ENCODE measurements around the gene TNS1.

The TNS1 gene

DNA sequence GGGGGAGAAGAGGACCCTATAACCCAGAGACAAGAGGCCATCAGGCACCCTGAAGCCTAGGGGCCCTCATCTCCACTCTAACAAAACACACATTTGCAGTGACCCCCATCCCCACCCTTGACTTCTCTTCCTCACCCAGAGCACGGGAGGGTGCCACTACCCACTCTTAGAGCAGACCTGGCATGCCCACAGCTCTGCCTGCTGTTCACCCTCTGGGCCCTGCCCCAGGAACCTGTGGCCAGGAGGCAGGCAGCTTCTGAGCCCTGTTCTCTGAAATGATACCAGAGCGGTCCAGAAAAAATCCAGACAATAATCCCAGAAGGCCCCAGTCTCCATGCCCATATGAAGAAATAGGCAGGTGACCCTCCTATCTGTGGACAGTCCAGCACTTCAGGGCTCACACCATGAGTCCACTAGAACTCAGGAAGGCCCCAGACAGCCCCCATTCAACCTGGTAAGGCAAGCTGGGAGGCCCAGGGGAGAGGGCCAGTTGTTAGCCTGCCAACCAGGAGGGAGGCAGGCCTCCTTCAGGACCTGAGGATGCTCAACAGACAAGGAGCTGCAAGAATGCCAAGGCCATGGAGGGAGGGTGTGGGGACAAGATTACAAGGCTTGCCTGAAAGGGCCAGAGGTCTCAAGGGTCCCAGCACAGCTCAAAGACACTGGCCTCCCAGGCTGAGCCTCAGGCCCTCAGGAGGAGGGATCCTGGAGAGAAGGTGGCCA is 75.0 kb downstream of the TNS1 start:
- DNase-seq, result no peak

DNA sequence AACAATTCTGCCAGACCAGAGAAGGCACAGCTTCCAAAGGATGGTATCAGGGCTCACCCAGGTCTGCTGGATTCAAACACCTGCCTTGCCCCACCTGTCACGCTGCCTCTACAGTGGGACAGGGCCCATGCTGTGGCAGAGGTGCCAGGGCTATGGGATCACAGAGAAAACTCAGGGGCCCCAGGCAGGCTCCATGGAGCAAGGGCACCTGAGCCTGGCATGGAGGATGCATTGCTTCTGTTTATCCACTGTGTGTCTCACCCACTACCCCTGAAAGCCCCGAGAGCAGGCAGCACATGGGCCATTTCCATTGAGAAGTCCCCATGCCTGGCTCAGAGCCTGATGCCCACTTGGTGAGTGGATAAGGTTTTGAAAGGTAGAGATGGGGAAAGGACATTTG is 76.0 kb downstream of the TNS1 start:
- DNase-seq, result no peak

DNA sequence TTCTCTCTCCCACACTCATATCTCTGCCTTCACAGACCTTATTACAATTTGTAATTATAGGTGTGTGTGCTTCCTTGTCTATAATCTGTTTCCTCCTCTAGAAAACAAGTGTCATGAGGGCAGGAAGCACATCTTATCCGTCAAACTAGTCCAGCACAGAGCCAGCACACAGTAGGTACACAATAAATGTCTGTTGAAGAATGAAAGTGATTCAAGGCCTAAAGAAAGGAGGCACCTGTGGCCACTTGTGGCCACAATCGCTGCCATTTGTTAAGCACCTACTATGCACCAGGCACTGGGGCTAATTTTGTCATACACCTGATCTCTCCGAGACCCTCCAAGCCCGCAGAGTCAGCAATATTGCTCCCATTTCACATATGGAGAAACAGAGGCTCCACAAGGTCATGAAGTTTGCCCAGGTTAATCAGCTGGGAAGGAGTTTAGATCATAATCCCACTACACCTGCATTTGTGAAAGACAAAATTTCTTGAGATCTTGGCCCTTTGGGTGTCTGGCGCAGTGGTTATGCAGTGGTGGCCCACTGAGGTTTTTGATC is 78.4 kb downstream of the TNS1 start:
- DNase-seq, result no peak

DNA sequence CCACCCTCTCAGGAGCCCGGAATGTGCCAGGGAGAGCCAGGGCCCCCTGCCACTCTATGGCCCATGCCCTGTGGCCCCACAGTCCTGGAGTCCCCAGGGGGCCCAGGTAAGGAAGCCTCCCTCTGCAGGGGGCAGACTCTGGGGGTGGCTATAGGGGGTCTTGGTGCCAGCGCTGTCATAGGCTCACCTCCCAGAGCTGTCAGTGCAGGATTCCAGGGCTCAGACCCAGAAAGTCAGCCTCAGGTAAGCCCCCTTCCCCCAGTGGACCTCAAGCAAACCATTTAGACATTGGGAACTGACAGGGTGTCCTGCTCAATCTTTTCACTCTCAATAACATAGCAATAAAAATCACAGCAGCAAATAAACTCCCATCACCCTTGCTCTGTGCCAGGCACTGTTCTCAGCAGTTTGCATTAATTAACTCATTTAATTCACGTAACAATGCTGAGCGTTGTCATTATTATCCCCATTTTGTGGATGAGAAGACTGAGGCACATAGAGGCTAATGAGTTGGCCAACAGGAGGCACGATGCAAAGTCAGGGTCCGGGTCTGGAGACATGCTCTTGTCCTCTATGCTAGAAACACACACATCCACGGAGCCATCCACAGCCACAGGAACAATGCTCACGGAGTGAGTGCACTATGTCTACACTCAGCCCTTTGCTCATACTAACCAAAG is 79.6 kb downstream of the TNS1 start:
- DNase-seq, result no peak

DNA sequence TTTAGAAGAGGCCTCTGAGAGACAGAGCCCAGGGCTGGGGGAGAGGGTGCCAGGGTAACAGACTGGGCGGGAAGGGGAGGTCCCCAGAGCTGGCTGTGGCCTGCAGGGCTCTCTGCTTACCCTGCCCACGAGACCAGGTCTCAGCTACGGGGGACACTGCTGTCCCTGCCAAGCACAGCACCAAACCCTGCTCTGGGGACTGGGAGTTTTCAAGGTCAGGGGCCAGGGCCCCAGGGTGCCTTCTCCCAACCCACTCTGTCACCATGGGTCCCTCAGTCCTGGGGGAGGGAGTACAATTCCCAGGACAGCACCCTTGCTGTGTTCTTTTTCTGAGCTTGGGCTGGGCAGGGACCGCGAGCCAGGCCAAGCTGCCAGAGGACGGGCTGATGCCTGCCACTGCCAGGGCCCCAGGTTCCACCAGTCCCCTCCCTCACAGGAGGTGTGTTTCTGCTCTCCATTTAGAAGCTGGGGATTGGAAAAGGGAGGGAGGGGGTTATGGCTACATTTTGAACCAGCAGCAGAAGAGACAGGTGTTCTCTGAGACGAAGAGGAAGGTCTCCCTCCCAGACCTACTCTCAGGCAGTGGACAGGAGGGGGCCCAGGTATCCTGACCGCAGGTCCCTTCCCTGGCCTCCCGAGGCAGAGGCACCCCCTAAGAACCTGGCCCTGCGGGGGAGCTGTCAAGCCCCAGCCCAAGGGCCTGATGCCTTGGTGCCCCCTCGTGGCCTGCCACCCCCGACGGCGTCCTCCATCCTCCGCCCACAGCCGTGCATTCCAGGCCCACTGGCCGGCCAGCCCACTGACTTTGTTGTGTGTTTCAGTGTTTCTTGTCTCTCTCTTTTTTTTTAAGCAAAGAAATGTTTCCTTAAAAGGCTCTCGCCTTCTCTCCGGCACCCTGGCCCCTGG is 80.4 kb downstream of the TNS1 start:
- no peak for DNase-seq

DNA sequence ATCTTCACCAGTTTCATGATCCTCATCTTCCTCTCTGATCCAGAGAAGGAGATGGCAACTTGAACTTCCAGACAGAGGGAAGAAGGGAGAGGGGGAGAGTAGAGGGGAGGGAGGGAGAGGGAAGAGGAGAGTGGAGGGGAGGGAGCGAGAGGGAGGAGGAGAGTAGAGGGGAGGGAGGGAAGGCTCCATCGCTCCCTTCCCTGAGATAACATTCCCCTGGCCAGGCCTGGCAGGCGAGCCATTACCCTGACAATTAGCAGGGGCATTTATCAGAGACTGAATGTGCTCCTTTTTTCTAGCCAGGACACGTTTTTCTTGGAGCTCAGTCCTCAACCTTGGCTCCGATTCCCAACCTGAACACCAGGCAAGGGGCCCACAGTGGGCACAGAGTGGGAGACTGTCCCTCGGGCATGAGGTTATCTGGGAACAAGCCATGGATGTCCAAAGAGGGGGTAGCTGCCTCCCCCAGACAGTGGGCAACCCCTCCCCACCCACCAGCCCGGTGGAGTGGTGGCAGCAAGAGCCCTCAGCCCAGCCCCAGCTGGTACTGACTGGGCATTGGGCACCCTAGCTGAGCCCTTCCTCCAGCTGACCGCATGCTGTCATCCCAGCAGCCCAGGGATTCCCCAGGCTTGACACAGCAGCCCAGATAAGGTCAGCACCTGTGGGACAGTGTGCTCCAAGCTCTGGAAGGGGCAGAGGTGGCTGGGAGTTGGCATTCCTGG is 81.8 kb downstream of the TNS1 start:
- DNase-seq, result no peak

DNA sequence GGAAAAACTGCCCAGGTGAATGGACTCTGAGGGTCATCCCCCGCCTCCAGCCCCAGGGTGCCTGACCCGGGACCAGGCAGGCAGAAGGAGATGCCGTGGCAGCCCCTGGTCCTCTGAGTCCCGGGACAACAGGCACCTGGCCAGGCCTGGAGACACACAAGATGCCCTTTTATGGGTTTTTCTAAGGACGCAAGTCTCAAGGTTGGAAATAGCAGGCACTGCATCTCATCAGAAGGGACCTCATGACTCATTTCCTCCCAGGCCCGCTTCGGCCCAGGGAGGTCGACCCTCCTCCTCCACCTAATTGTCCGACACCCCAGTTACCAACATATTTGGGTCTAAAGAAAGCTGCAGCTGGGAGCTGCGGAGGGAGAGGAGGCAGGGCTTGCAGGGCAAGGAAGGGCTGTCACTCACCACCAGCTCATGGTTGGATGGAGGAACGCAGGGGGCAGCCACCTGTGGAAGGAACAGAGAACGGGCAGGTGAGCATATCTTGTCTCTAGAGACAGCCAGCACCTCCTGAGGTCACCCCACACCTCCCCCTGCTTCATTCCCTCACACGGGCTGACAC is 82.9 kb downstream of the TNS1 start:
- DNase-seq, result no peak

DNA sequence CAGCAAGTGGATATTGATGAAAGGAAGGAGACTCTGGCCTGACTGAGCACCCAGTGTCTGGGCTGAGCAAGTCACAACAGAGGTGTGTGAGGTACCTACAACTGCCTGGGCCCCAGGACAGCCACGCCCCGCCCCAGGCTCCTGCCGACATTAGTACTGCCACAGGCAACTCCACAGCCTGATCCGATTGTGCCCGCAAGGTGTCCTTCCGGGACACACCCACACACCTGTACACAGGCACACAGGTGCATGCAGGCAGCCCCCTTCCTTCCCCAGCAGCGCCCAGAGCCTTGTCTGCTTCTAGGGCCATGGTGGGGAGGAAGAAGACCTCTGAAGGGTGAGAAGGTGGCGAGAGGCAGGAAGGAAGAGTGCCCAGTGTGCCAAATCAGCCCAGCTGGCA is 83.6 kb downstream of the TNS1 start:
- no peak for DNase-seq

DNA sequence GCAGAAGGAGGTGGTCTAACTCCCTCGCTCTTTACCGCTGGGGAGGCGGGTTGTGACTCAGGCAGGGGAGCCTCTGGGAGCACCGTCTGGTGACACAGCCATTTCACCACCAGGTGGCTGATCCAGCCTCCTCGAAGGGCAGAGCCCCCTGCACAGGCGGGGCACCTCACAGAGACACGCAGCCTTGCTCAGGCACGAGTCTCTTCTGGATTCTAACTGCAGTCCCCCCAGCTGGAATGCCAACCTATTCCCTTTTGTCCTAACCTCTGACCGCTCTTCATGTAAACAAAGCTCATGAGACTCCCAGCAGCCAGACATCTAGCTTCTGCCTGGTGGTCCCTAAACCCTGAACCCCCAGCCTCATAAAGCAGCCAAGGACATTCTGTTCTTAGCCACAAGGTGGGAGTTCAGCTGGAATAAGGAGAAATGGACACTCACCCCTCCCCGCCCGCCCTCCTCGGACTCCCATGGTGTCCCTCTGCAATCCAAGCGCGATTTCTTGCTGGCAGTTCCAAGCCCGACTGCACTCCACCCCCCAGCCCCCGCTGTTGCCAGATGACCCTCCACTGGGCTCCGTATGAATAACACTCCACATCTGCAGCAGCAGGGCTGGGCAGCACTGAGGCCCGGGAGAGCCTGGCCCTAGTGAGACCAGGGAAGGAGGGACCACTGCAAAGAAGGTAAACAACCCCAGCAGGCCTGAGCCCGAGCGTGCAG is 84.3 kb downstream of the TNS1 start:
- DNase-seq, result no peak

DNA sequence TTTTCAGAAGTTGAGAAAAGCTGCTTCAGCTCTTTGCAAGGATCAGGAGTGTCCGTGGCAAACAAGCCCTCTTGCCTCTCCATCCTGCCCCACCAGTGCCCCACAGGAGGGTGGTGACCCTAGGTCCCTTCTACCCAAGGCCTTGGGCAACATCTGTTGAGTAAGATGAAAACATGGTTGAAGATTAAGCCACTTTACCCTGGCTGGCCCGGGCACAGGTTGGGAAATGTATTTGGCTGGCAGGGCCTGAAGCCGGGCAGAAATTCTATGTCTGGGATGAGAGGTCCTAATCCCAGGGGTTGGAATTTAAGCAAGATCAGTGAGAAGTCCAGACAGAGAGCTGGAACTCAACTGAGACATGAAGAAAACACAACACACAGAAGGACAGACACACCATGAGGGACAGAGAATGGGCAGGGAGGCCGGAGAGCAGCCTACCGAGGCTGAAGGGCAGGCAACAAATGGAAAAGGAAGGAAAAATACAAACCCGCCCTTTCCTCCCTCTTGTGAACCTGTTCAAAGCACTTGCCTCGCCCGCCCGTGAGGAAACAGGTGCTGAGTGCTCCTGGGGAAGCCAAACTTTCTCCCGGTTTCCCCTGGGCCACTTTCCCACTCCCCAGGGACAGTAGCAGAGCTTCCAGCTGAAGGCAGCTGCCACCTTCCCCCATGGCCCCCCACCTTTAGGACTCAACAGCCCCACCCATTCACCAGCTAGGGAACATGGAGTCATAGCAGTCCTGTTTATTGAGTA is 86.1 kb downstream of the TNS1 start:
- DNase-seq, result no peak

DNA sequence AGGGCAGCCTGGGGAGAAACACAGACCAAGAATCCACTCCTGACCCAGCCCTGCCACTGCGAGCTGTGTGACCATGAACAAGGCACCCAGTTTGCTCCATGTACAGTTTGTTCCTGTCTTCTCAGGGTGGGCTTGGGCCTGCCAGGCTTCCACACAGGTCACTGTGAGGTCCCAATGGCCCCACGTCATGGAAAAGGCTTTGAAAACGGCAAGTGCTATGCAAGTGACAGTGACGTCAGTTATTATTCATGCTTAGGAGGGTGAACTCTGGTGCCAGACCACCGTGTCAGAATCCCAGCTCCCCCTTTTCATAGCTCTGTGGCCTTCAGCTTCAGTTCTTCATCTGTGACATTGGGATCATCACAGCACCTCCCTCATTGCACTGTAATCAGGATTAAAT is 87.1 kb downstream of the TNS1 start:
- DNase-seq, result no peak

DNA sequence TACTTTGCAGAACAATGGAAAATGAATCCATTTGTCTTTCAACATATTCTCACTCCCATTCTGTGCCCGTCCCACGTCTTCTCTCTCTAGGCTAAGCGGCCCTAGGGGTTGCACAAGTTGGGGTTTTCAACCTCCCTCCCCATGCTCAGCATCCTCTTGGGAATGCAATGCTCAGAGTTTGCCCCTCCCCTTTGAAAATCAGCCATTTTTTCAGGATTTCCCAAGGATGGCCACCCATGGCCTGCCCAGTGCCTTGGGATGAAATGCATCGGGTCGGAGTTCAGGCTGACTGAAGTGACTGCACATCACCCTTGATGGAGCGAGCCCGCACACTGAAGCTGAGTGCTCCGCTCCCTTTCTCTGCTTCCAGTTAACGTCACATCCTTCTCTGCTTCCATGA is 87.9 kb downstream of the TNS1 start:
- no peak for DNase-seq

DNA sequence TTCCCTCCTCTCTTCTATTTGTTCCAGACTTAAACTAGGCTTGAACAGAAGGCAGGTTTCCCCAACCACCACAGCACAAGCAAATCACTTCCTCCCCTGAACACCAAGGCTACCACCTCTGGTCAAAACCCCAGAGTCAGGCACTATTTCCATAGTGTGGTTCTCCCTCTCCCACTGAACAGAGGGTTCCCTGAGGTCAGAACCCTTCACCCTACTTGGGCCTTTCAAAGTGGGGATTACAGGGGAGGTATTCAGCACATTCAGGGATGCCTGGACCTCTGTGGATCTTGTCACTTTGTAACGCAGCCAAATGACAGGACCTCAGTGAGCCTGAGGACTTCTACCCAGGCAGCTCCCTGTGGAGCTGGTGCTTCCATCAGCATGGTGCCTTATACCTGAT is 88.7 kb downstream of the TNS1 start:
- no peak for DNase-seq

DNA sequence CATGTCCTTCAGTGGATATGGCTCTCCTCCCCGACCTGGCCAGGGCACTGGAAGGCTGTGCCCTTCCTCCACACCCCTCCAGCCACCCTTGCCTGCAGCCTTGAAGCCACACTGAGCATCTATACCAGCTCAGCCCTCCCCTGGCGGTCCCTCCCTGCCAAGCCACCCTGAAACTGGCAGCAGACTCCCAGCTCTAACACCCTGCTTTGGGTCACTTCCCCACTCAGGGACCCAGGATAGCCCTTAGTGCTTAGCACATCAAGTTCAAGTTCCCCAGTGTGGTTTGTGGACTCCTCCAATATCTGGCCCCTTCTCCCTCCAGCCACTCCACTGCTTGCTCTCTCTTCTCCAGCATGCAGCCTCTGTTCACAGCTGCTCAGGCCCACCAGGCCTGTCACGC is 89.4 kb downstream of the TNS1 start:
- no peak for DNase-seq

DNA sequence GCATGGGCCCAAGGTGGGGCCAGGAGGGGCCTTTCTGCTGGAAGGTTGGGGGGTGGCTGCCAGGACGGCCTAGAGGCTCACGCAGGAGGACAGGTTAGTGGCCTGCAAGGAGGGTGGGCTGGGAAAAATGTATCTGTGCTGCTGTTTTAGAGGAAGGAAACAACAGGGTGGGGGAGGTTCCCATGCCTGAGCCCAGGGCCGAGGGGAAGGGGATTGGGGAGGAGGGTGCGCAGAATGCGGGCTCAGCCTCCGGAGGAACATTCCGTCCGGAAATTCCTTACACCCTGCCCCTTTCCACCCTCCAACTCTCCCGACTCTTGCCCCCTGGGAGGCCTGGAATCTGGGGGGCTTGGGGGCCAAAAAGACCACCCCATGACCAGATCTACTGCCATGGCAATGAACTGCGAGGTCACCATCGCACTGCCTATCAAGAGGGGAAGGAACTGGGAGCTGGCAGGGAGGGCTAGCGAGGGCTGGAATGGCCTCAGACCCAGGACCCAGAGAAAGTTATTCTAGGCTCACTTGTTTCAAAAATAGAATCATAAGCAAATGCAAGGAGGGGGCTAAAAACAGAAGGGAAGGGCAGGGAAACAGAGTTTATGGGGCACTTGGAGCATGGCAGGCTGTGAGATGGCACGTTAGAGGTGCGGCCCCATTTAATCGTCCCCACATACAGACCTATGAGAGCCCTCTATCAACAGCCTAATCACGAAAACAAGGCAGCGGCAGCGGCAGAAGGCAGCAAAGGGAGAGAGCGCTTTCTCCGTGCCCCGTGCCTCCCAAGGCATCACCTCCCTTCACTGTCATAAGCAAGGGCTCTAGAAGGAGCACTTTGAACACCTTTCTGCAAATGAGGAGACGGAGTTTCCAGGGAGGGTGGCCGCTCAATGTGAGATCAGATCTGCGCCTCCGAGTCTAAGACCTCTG is 90.4 kb downstream of the TNS1 start:
- no peak for DNase-seq

DNA sequence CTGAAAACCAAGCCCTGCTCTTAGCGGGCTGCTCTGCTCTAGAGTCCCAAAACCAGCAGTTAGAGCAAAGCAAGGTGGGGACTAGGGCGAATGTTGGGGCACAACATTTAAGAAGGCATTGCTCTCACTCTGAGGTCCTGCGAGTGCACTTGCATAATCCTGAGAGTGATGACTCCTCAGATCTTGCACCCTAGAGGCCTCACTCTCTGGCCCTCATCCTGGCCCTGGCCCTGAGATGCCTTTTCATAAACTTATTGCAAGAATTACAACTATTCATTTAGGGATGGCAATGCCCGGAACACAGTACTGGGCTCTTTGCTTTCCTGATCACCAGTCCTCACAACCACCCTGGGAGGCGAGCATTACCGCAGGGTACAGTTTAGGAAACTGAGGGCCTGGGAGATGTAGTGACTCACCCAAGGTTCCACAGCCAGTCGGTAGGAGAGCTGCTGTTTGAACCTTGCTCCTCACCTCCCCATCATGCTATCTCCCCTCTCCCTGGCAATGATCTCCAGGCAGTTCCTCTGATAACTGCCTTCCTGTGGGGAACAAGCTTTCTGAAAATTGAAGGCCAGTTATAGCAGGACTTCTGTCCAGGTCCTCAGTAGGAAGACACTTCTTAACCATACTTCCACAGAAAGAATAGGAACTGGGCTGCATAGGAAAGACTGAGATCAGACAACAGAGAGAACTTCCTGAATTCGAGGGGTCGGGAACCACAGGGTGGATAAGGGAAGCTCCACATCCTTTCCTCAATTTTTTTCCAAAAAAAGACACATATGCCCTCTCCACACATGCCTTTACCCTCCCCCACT is 91.3 kb downstream of the TNS1 start:
- no peak for DNase-seq

DNA sequence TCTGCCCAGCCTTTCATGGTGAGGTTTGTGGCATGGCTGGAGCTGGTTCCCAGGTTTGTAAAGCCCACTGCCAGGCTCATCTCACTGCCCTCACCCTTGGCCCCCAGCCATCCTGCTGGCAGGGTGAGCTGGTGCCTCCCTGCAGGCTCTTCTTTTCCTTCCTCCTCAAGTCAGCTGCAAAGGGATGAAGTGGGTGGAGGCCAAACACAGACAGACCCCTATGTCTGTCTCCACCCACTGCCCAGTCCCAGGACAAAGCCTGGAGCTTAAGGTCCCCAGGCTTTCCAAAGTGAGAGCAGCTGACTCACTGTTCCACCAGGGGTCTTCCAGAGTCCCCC is 92.0 kb downstream of the TNS1 start:
- no peak for DNase-seq

DNA sequence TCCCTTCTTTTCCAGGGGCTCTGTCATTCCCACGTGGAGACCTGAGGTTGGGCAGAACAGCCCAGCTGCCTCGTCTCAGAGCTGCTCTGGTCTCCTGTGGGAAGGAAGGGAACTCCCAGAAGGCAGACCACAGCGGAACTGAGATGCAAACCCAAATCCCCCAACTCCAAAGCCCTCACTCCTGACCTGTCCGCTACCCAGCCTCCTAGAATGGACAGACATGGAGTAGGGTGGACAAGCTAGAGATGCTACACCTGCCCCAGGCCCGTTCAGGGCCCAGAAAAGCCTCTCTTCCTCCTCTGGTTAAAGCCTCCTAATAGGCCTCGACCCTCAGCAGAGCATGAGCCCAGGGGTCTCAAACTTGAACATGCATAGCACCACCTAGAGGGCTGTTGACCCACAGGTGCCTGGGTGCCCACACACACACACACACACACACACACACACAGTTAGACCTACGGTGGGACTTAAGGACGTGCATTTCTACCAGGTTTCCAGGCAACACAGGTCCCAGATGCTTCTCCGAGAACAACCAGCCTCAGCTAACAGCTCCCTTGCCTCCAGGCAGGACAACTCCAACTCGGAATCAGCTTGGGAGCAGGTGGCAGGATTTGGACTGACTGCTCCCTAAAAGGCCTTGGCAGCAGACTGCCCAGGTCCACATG is 93.5 kb downstream of the TNS1 start:
- no peak for DNase-seq
